SK-N-SH (cell line): Measurements from ENCODE around the gene RNGTT. TPM values are rescaled to one million over a fixed set of nuclear protein-coding genes. Genes with fewer than 3 reads are reported as not detected.
A peak's percentile ranks its signal among the peaks of the same experiment; 100 is the strongest.

Experiments used
- CTCF ChIA-PET: fragments of 300-600, 350-600 bp; formaldehyde crosslinking; extraction: SDS; loops from one replicate; lab custom pipeline; 2021; lab: Yijun Ruan, JAX
- POLR2A ChIA-PET: fragments of 350-600 bp; sonication (Branson Sonifier 250); formaldehyde crosslinking; extraction: SDS; loops from one replicate; lab custom pipeline; 2020; ENCODE audit warnings: antibody characterized with exemption, inconsistent platforms; lab: Yijun Ruan, JAX
- DNase-seq: peaks from one replicate; pipeline ENCODE4 v3.0.0; 2012
- H2AFZ ChIP-seq: fragments of 200-600 bp; sonication (generic); 2 replicates; pipeline ENCODE4 v1.8.1; 2016; ENCODE audit warnings: antibody characterized with exemption, mild to moderate bottlenecking, low read depth
- H3F3A ChIP-seq: fragments of 200-600 bp; sonication (generic); replicated peaks from 2 replicates; pipeline ENCODE3; 2016; ENCODE audit warnings: antibody characterized with exemption, mild to moderate bottlenecking; ENCODE audit not compliant: insufficient read depth
- H3K27ac ChIP-seq, 2 experiments: fragments of 200-500 bp in 1 of 2; fragments of 200-600 bp in 1 of 2; sonication (Bioruptor generic) in 1 of 2; sonication (generic), shearing (Covaris generic) in 1 of 2; 2 replicates each; pipeline versions ENCODE4 v1.5.1 to v1.6.1; 2014 to 2016; ENCODE audit warnings: low read depth in 2 of 2, inconsistent platforms in 1 of 2, low read length in 1 of 2, mild to moderate bottlenecking in 1 of 2, mixed read lengths in 1 of 2
- H3K27me3 ChIP-seq: fragments of 200-600 bp; sonication (generic), shearing (Covaris generic); 2 replicates; pipeline ENCODE4 v1.6.1; 2016; ENCODE audit warnings: mixed run types; ENCODE audit not compliant: insufficient read depth
- H3K36me3 ChIP-seq, 2 experiments: fragments of 200-500 bp in 1 of 2; fragments of 200-600 bp in 1 of 2; sonication (Bioruptor generic) in 1 of 2; sonication (generic) in 1 of 2; replicated peaks in 1 of 2; 2 replicates each; pipeline versions ENCODE3 to v1.5.1; 2014 to 2016; ENCODE audit warnings: low read length in 1 of 2, mild to moderate bottlenecking in 1 of 2; ENCODE audit not compliant: insufficient read depth in 2 of 2, control insufficient read depth in 1 of 2
- H3K4me1 ChIP-seq, 2 experiments: fragments of 200-500 bp in 1 of 2; fragments of 200-600 bp in 1 of 2; sonication (Bioruptor generic) in 1 of 2; sonication (generic), shearing (Covaris generic) in 1 of 2; 2 replicates each; pipeline versions ENCODE4 v1.5.1 to v1.6.1; 2014 to 2016; ENCODE audit warnings: low read depth in 1 of 2, low read length in 1 of 2, mixed run types in 1 of 2; ENCODE audit not compliant: insufficient read depth in 2 of 2, control insufficient read depth in 1 of 2
- H3K4me2 ChIP-seq: fragments of 200-600 bp; sonication (generic), shearing (Covaris generic); 2 replicates; pipeline ENCODE4 v1.6.1; 2017; ENCODE audit warnings: mixed run types
- H3K4me3 ChIP-seq, 2 experiments: fragments of 200-500 bp in 1 of 2; fragments of 200-600 bp in 1 of 2; sonication (Bioruptor generic) in 1 of 2; sonication (generic), shearing (Covaris generic) in 1 of 2; 2 replicates each; pipeline versions ENCODE4 v1.5.1 to v1.8.1; 2014 to 2016; ENCODE audit warnings: low read depth in 2 of 2, inconsistent platforms in 1 of 2, low read length in 1 of 2, mild to moderate bottlenecking in 1 of 2, mixed read lengths in 1 of 2, moderate library complexity in 1 of 2
- H3K79me2 ChIP-seq: fragments of 200-600 bp; sonication (generic); 2 replicates; pipeline ENCODE4 v1.8.1; 2017; ENCODE audit warnings: mild to moderate bottlenecking; ENCODE audit not compliant: insufficient read depth
- H3K9ac ChIP-seq: fragments of 200-600 bp; sonication (generic); 2 replicates; pipeline ENCODE4 v1.6.1; 2017; ENCODE audit warnings: mixed run types
- H3K9me2 ChIP-seq: fragments of 200-600 bp; sonication (generic); 2 replicates; pipeline ENCODE4 v1.6.1; 2017; ENCODE audit warnings: mixed run types
- H3K9me3 ChIP-seq: fragments of 200-600 bp; sonication (generic); 2 replicates; pipeline ENCODE4 v1.6.1; 2017; ENCODE audit warnings: mixed run types, mild to moderate bottlenecking, moderate library complexity
- H4K20me1 ChIP-seq: fragments of 200-600 bp; sonication (generic); 2 replicates; pipeline ENCODE4 v1.6.1; 2017; ENCODE audit warnings: mild to moderate bottlenecking, mixed run types; ENCODE audit not compliant: insufficient read depth
- CHD2 ChIP-seq: fragments of 150-350 bp; IDR thresholded peaks from 2 replicates; pipeline ENCODE4 v1.6.1; 2018; ENCODE audit warnings: low read length; ENCODE audit not compliant: partially characterized antibody
- ELF1 ChIP-seq: IDR thresholded peaks from 2 replicates; pipeline ENCODE4 v1.4.0; 2012
- FOSL2 ChIP-seq: IDR thresholded peaks from 2 replicates; pipeline ENCODE4 v1.4.0; 2012; ENCODE audit warnings: low read depth, mild to moderate bottlenecking, moderate library complexity, borderline replicate concordance
- FOXM1 ChIP-seq: IDR thresholded peaks from 2 replicates; pipeline ENCODE4 v1.4.0; 2012; ENCODE audit warnings: low read depth, mild to moderate bottlenecking
- MEF2A ChIP-seq: IDR thresholded peaks from 2 replicates; pipeline ENCODE4 v1.4.0; 2012; ENCODE audit warnings: low read depth, borderline replicate concordance
- MXI1 ChIP-seq: IDR thresholded peaks from 2 replicates; pipeline ENCODE4 v1.6.1; 2012; ENCODE audit warnings: mild to moderate bottlenecking, low read depth, low read length, improper control_type of control experiment
- NRF1 ChIP-seq: IDR thresholded peaks from 2 replicates; pipeline ENCODE4 v1.6.1; 2012; ENCODE audit warnings: low read depth, mild to moderate bottlenecking, low read length
- POLR2AphosphoS5 ChIP-seq: IDR thresholded peaks from 2 replicates; pipeline ENCODE4 v1.6.1; 2012; ENCODE audit warnings: low read depth, low read length
- RAD21 ChIP-seq: IDR thresholded peaks from 2 replicates; pipeline ENCODE4 v1.6.1; 2012; ENCODE audit warnings: mild to moderate bottlenecking, low read length
- RCOR1 ChIP-seq: fragments of 150-350 bp; IDR thresholded peaks from 2 replicates; pipeline ENCODE4 v1.6.1; 2017; ENCODE audit warnings: antibody characterized with exemption, low read length
- RXRA ChIP-seq: IDR thresholded peaks from 2 replicates; pipeline ENCODE4 v1.4.0; 2012; ENCODE audit warnings: low read depth, mild to moderate bottlenecking, borderline replicate concordance
- SMC3 ChIP-seq: IDR thresholded peaks from 2 replicates; pipeline ENCODE4 v1.6.1; 2012; ENCODE audit warnings: low read depth, low read length, improper control_type of control experiment
- TAF1 ChIP-seq: IDR thresholded peaks from 2 replicates; pipeline ENCODE4 v1.6.1; 2012; ENCODE audit warnings: low read depth, mild to moderate bottlenecking, low read length, moderate library complexity, borderline replicate concordance
- TEAD4 ChIP-seq: IDR thresholded peaks from 2 replicates; pipeline ENCODE4 v1.4.0; 2012; ENCODE audit warnings: mild to moderate bottlenecking, borderline replicate concordance; ENCODE audit not compliant: insufficient read depth
- WGBS: methylation state at CpG from one replicate; pipeline ENCODE4 v1.1.6; 2017; ENCODE audit warnings: low lambda C conversion rate; 5-methylcytosine and 5-hydroxymethylcytosine counted together
- polyA plus RNA-seq, 3 experiments: library from polyadenylated mRNA; depleted of rRNA; stranded (reverse); fragments of >200 nt; gene quantifications; 2 replicates each; pipeline ENCODE4 v1.2.3, GENCODE V29; 2012
- TF ChIP-seq, protein P1 (sequence below): IDR thresholded peaks from 2 replicates; pipeline ENCODE4 v1.4.0; 2012; ENCODE audit warnings: low read depth
- TF ChIP-seq, protein P2 (sequence below): IDR thresholded peaks from 2 replicates; pipeline ENCODE4 v1.4.0; 2012; ENCODE audit warnings: low read depth, borderline replicate concordance
- TF ChIP-seq, protein P3 (sequence below): fragments of 150-350 bp; IDR thresholded peaks from 2 replicates; pipeline ENCODE4 v1.6.1; 2016; ENCODE audit warnings: mild to moderate bottlenecking, low read depth, low read length
- TF ChIP-seq, protein P4 (sequence below): fragments of 150-350 bp; IDR thresholded peaks from 2 replicates; pipeline ENCODE4 v1.6.1; 2017; ENCODE audit warnings: antibody characterized with exemption, low read length, low read depth, borderline replicate concordance

The RNGTT gene
- polyA plus RNA-seq, 1 of the 3 experiments (the other 2 are of a cell fraction), result 3.3 TPM

DNA sequence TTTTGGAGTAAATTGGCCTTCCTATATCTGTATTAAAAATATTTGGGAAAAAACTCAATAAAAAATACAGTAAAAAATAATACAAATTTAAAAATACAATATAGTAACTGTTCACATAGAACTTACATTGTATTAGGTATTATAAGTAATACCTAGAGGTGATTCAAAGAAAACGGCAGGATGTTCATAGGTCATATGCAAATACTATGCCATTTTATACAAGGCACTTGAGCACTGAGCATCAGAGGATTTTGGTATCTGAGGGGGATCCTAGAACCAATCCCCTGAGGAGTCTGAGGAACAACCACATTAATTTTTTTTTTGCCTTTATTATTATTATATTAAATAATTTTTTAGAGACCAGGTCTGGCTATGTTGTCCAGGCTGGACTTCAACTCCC, 41.7 kb downstream of the RNGTT start:
- Histone ChIP-seq H3K4me2 (no peak overlapping the region), H3K4me3 (no peak overlapping the region), H3K9me3 (no peaks in the 10 kb centered on the region), H3K27me3 (no peaks in the 10 kb centered on the region), H4K20me1 (no peaks in the 10 kb centered on the region), H3K79me2 (no peaks in the 10 kb centered on the region), H3F3A (no peaks in the 10 kb centered on the region), H3K9me2 (no peaks in the 10 kb centered on the region), H3K36me3 (peaks cover 9 to 29% of the 10 kb centered on the region in 2 experiments), H2AFZ (no peak overlapping the region), H3K27ac (peak overlapping the region in 1 of 2 experiments; percentile 24; a peak in 1 of 4 replicates), H3K4me1 (peaks cover 0 to 2% of the 10 kb centered on the region in 2 experiments; a peak in 2 of 4 replicates), H3K9ac (no peak overlapping the region)
- TF ChIP-seq RXRA, result no peak
- no peak for TF ChIP-seq TAF1
- TF ChIP-seq MEF2A, result no peak
- TF ChIP-seq, protein P1, sequence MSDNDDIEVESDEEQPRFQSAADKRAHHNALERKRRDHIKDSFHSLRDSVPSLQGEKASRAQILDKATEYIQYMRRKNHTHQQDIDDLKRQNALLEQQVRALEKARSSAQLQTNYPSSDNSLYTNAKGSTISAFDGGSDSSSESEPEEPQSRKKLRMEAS, result no peak
- TF ChIP-seq, protein P2, sequence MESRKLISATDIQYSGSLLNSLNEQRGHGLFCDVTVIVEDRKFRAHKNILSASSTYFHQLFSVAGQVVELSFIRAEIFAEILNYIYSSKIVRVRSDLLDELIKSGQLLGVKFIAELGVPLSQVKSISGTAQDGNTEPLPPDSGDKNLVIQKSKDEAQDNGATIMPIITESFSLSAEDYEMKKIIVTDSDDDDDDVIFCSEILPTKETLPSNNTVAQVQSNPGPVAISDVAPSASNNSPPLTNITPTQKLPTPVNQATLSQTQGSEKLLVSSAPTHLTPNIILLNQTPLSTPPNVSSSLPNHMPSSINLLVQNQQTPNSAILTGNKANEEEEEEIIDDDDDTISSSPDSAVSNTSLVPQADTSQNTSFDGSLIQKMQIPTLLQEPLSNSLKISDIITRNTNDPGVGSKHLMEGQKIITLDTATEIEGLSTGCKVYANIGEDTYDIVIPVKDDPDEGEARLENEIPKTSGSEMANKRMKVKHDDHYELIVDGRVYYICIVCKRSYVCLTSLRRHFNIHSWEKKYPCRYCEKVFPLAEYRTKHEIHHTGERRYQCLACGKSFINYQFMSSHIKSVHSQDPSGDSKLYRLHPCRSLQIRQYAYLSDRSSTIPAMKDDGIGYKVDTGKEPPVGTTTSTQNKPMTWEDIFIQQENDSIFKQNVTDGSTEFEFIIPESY, result no peak
- TF ChIP-seq POLR2AphosphoS5, result no peak
- TF ChIP-seq, protein P3, sequence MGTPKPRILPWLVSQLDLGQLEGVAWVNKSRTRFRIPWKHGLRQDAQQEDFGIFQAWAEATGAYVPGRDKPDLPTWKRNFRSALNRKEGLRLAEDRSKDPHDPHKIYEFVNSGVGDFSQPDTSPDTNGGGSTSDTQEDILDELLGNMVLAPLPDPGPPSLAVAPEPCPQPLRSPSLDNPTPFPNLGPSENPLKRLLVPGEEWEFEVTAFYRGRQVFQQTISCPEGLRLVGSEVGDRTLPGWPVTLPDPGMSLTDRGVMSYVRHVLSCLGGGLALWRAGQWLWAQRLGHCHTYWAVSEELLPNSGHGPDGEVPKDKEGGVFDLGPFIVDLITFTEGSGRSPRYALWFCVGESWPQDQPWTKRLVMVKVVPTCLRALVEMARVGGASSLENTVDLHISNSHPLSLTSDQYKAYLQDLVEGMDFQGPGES, result no peak
- TF ChIP-seq, protein P4, sequence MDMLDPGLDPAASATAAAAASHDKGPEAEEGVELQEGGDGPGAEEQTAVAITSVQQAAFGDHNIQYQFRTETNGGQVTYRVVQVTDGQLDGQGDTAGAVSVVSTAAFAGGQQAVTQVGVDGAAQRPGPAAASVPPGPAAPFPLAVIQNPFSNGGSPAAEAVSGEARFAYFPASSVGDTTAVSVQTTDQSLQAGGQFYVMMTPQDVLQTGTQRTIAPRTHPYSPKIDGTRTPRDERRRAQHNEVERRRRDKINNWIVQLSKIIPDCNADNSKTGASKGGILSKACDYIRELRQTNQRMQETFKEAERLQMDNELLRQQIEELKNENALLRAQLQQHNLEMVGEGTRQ, result no peak
- TF ChIP-seq FOXM1, result no peak
- TF ChIP-seq RAD21, result no peak
- TF ChIP-seq RCOR1, result no peak
- no peak for TF ChIP-seq NRF1
- TF ChIP-seq MXI1, result no peak
- no peak for TF ChIP-seq FOSL2
- no peak for TF ChIP-seq TEAD4
- TF ChIP-seq SMC3, result no peak
- no peak for TF ChIP-seq CHD2
- no peak for TF ChIP-seq ELF1
- ChIA-PET CTCF (interaction anchor here (0.7 to 1.0 kb wide), 2 partner anchors 22 to 450 kb away, joined by 3 to 4 read pairs; no protein-coding TSS in a partner anchor), POLR2A (interaction anchor here (0.6 to 0.7 kb wide), 2 partner anchors 159 to 641 kb away, joined by 3 to 4 read pairs; partner anchors contain the start of gene PNRC1)
- DNase-seq, result no peak
- 85% methylated on average over 1 of the region's 1 CpG for WGBS
